Measurements from ENCODE around the gene PLA2R1.

- TF ChIP-seq FOXM1 (IDR thresholded peaks at IDR 0.05; ENCODE audit: low read depth) (no peak), MAX (IDR thresholded peaks at IDR 0.05; ENCODE audit: low read depth) (no peak), POLR2AphosphoS5 (IDR thresholded peaks at IDR 0.05; ENCODE audit: low read depth, low read length) (no peak), TAF1 (IDR thresholded peaks at IDR 0.05; ENCODE audit: borderline replicate concordance, low read depth, low read length) (no peak), EZH2phosphoT487 (IDR thresholded peaks at IDR 0.05; ENCODE audit: borderline replicate concordance, low read depth) (no peak), USF2 (IDR thresholded peaks at IDR 0.05; ENCODE audit: borderline replicate concordance, low read depth, low read length) (no peak)
- TF ChIP-seq, protein P1, sequence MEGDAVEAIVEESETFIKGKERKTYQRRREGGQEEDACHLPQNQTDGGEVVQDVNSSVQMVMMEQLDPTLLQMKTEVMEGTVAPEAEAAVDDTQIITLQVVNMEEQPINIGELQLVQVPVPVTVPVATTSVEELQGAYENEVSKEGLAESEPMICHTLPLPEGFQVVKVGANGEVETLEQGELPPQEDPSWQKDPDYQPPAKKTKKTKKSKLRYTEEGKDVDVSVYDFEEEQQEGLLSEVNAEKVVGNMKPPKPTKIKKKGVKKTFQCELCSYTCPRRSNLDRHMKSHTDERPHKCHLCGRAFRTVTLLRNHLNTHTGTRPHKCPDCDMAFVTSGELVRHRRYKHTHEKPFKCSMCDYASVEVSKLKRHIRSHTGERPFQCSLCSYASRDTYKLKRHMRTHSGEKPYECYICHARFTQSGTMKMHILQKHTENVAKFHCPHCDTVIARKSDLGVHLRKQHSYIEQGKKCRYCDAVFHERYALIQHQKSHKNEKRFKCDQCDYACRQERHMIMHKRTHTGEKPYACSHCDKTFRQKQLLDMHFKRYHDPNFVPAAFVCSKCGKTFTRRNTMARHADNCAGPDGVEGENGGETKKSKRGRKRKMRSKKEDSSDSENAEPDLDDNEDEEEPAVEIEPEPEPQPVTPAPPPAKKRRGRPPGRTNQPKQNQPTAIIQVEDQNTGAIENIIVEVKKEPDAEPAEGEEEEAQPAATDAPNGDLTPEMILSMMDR (IDR thresholded peaks at IDR 0.05) = no peak
Observed at GRCh38 chr2:160039166-160039903, 23.1 kb downstream of the PLA2R1 start.

All from SK-N-SH (cell line).